ENCODE results near the gene PPFIBP1. TPM values are rescaled to one million over a fixed set of nuclear protein-coding genes. Genes with fewer than 3 reads are reported as not detected.

The PPFIBP1 gene
- total and polyA plus RNA-seq, 2 of the 8 experiments (the other 6 are each of a cell fraction or from before 2014, with no cell fraction given): 7.7 to 31.3 TPM

DNA sequence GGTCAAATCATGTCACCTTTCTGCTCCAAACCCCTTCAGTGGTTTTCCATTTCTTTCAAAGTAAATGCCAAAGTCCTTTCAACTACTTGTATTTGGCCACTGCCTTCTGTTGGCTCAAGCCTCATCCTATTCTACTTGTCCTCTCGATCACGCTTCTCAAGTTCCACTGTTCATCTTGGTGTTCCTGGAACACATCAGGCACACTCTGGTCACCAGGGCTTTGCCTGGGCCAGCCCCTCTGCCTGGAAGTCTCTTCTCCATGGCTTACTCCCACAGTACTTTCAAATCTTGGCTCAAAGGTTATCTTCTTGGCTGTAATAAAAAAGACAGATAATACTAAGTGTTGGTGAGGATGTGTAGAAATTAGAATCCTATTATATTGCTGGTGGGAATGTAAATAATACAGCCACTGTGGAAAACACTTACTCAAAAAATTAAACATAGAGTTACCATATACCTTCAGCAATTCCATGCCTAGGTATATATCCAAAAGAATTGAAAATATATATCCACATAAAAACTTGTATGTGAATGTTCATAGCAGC is 17.3 kb upstream of the PPFIBP1 start:
- no peak overlapping the region for H4K5ac ChIP-seq (ENCODE audit: insufficient read length, low read depth, low read length)
- no peak overlapping the region for H2AK5ac ChIP-seq (ENCODE audit: low read depth, low read length)
- no peaks in the 10 kb centered on the region; a peak in 2 of 7 replicates for H3K4me1 ChIP-seq (replicated peaks in 1 of 4; ENCODE audit: control insufficient read depth in 3 of 4, insufficient read depth in 4 of 4, low read length in 3 of 4)
- H3K36me3 ChIP-seq (ENCODE audit: control insufficient read depth in 2 of 4, insufficient read depth in 4 of 4, low read length in 3 of 4): no peaks in the 10 kb centered on the region
- 88% methylated on average over 2 of the region's 2 CpGs; no CpG with 5 or more reads in 1 of the 2 experiments for WGBS, 2 experiments (ENCODE audit: extremely low coverage in 1 of 2, insufficient coverage in 1 of 2, insufficient read length in 1 of 2, insufficient replicate concordance in 2 of 2, low coverage in 1 of 2, low lambda C conversion rate in 2 of 2, missing lambda C conversion rate in 1 of 2)
- no peak overlapping the region for H2BK12ac ChIP-seq (ENCODE audit: low read depth, low read length)
- H3K27ac ChIP-seq (ENCODE audit: low read depth, low read length): no peak overlapping the region
- H2BK120ac ChIP-seq (replicated peaks; ENCODE audit: low read depth, low read length): no peak overlapping the region
- H3K4ac ChIP-seq (replicated peaks; ENCODE audit: insufficient read length, low read depth, low read length): no peak overlapping the region
- peak overlapping the region; percentile 53; the same call in 1 of the 2 replicates for H2BK15ac ChIP-seq (ENCODE audit: low read length)
- H3K9me3 ChIP-seq (ENCODE audit: insufficient read depth in 2 of 2, low read depth in 1 of 2, low read length in 1 of 2): no peaks in the 10 kb centered on the region
- DNase-seq (ENCODE audit: low read depth in 1 of 2, low spot score in 2 of 2): no peak
- CTCF ChIA-PET (ENCODE audit: partially characterized antibody): no interaction called here
- H3K23me2 ChIP-seq (ENCODE audit: low read depth, low read length): no peaks in the 10 kb centered on the region
- no peak overlapping the region for H3K14ac ChIP-seq (ENCODE audit: insufficient read length)
- no peak overlapping the region for H4K91ac ChIP-seq (replicated peaks; ENCODE audit: insufficient read length, low read length)
- no peak overlapping the region for H3K4me3 ChIP-seq (ENCODE audit: extremely low read depth in 1 of 4, insufficient read depth in 2 of 4, low read depth in 3 of 4, low read length in 4 of 4)
- POLR2A ChIA-PET (ENCODE audit: partially characterized antibody): no interaction called here
- no peak overlapping the region for H2BK20ac ChIP-seq (ENCODE audit: low read length)
- H3K9ac ChIP-seq (replicated peaks in 1 of 4; ENCODE audit: extremely low read depth in 1 of 4, low read depth in 3 of 4, low read length in 3 of 4): no peak overlapping the region
- H3K23ac ChIP-seq (ENCODE audit: insufficient read length): no peak overlapping the region
- no peak overlapping the region for H3K18ac ChIP-seq (ENCODE audit: extremely low read depth, low read length)
- H3K79me2 ChIP-seq (ENCODE audit: control insufficient read depth in 1 of 2, insufficient read depth in 2 of 2, low read length in 2 of 2): no peaks in the 10 kb centered on the region
- H2BK5ac ChIP-seq (ENCODE audit: low read depth, low read length): no peak overlapping the region
- H3K56ac ChIP-seq (replicated peaks; ENCODE audit: insufficient read length, low read depth, low read length): no peak overlapping the region
- FAIRE-seq: no peak
- no peaks in the 10 kb centered on the region for H3K79me1 ChIP-seq (ENCODE audit: low read depth, low read length)
- no peaks in the 10 kb centered on the region for H4K20me1 ChIP-seq (replicated peaks in 1 of 2; ENCODE audit: control insufficient read depth in 1 of 2, insufficient read depth in 2 of 2, low read length in 2 of 2)
- H3K4me2 ChIP-seq (ENCODE audit: insufficient read depth in 1 of 2, low read depth in 2 of 2, low read length in 2 of 2): no peak overlapping the region
- H4K8ac ChIP-seq (ENCODE audit: extremely low read depth, insufficient read depth, low read length): no peak overlapping the region
- H2AFZ ChIP-seq (ENCODE audit: low read length): no peak overlapping the region
- no peaks in the 10 kb centered on the region for H3K27me3 ChIP-seq (replicated peaks in 1 of 4; ENCODE audit: control insufficient read depth in 3 of 4, extremely low read depth in 1 of 4, insufficient read depth in 3 of 4, low read length in 3 of 4)
- TF ChIP-seq RXRA (IDR thresholded peaks at IDR 0.05; ENCODE audit: insufficient read depth, low read depth, low read length): no peak
- TF ChIP-seq POLR2A (IDR thresholded peaks at IDR 0.05; ENCODE audit: control extremely low read depth in 1 of 2, low read depth in 2 of 2, low read length in 2 of 2): no peak
- no peak for TF ChIP-seq CBX8 (IDR thresholded peaks at IDR 0.05; ENCODE audit: borderline replicate concordance, low read depth, low read length)
- no peak for TF ChIP-seq KDM1A (IDR thresholded peaks at IDR 0.05; ENCODE audit: borderline replicate concordance, low read length)
- no peak for TF ChIP-seq SP4 (IDR thresholded peaks at IDR 0.05; ENCODE audit: low read length)
- no peak for TF ChIP-seq HDAC6 (IDR thresholded peaks at IDR 0.05; ENCODE audit: low read depth, low read length)
- TF ChIP-seq POLR2AphosphoS5 (IDR thresholded peaks at IDR 0.05; ENCODE audit: low read depth, low read length): no peak
- TF ChIP-seq JUND (IDR thresholded peaks at IDR 0.05; ENCODE audit: low read length): no peak
- TF ChIP-seq SP2 (IDR thresholded peaks at IDR 0.05; ENCODE audit: low read length): no peak

Measured in H1 (cell line).